ENCODE data around the gene USP28. TPM values are rescaled to one million over a fixed set of nuclear protein-coding genes. Genes with fewer than 3 reads are reported as not detected.
"Not testable (repeated sequence)": the region's sequence is repeated elsewhere in the genome, so short reads cannot be mapped to it uniquely, and the experiment has no call there.

The USP28 gene
- total RNA-seq, 2 experiments from 2014 or later, result 26.1 to 26.8 TPM

- Mint-ChIP-seq H3K4me1 (ENCODE audit: low read depth) (no peaks in the 10 kb centered on the region), H3K36me3 (ENCODE audit: low read depth) (no peaks in the 10 kb centered on the region), H3K27me3 (ENCODE audit: low read depth) (peaks cover 6% of the 10 kb centered on the region), H3K27ac (no peak overlapping the region), H3K9me3 (no peaks in the 10 kb centered on the region), H3K4me3 (no peak overlapping the region)
- DNase-seq, result no peak
- CTCF ChIA-PET, result no interaction called here
- intact Hi-C loops (cut with micrococcal nuclease), result no loop called here
Measured at GRCh38 chr11:113782134-113782533, 93.2 kb downstream of the USP28 start.

GRCh38 chr11:113781682-113782081 lies 93.7 kb downstream of the USP28 start:
- H3K27ac Mint-ChIP-seq, result no peak overlapping the region
- no peaks in the 10 kb centered on the region for H3K36me3 Mint-ChIP-seq (ENCODE audit: low read depth)
- CTCF ChIA-PET, result no interaction called here
- intact Hi-C loops (cut with micrococcal nuclease), result no loop called here
- H3K4me1 Mint-ChIP-seq (ENCODE audit: low read depth), result no peaks in the 10 kb centered on the region
- H3K9me3 Mint-ChIP-seq, result no peaks in the 10 kb centered on the region
- DNase-seq, result no peak
- peaks cover 4% of the 10 kb centered on the region for H3K27me3 Mint-ChIP-seq (ENCODE audit: low read depth)
- H3K4me3 Mint-ChIP-seq, result no peak overlapping the region

- H3K4me1 Mint-ChIP-seq (ENCODE audit: low read depth), result peaks cover under 1% of the 10 kb centered on the region
- H3K4me3 Mint-ChIP-seq, result no peak within 1 kb of the TSS
- intact Hi-C loops (cut with micrococcal nuclease), result loop anchor here (10.0 kb wide), 2 partner anchors 625 to 1695 kb away; partner anchors contain the start of genes C11orf71, RBM7, SDHD and TIMM8B
- no peak for DNase-seq
- CTCF ChIA-PET, result no interaction called here
- H3K27ac Mint-ChIP-seq, result no peak within 1 kb of the TSS
- H3K27me3 Mint-ChIP-seq (ENCODE audit: low read depth), result peaks cover 3% of the 10 kb centered on the region
- no peaks in the 10 kb centered on the region for H3K36me3 Mint-ChIP-seq (ENCODE audit: low read depth)
- no peaks in the 10 kb centered on the region for H3K9me3 Mint-ChIP-seq
Measured at GRCh38 chr11:113779496-113779895, 95.9 kb downstream of the USP28 start, which contains the start of gene CLDN25. TSS of gene CLDN25 (plus strand) at chr11:113779796. CDS start at chr11:113779796, 0 bp downstream.

- CTCF ChIA-PET, result no interaction called here
Measured at GRCh38 chr11:113778111-113778910, 97.1 kb downstream of the USP28 start.

GRCh38 chr11:113774174-113774503 lies 101.2 kb downstream of the USP28 start:
- Mint-ChIP-seq H3K4me3 (peak overlapping the region; percentile 100), H3K27ac (no peak overlapping the region), H3K27me3 (ENCODE audit: low read depth) (no peaks in the 10 kb centered on the region), H3K9me3 (no peaks in the 10 kb centered on the region), H3K4me1 (ENCODE audit: low read depth) (peaks cover 19% of the 10 kb centered on the region), H3K36me3 (ENCODE audit: low read depth) (peaks cover 11% of the 10 kb centered on the region)
- intact Hi-C loops (cut with micrococcal nuclease), result loop anchor here (5.0 to 10.0 kb wide), 4 partner anchors 403 to 1689 kb away; partner anchors contain the start of genes C11orf71, PTS, RBM7 and SDHD
- no peak for DNase-seq
- CTCF ChIA-PET, result interaction anchor here (0.8 to 1.6 kb wide), 3 partner anchors 10 to 38 kb away, joined by 3 to 4 read pairs (median 3); no protein-coding TSS in a partner anchor

More at GRCh38 chr11:113778111-113778910, 97.1 kb downstream of the USP28 start:
- Mint-ChIP-seq H3K27me3 (ENCODE audit: low read depth) (peaks cover 3% of the 10 kb centered on the region), H3K27ac (no peak overlapping the region), H3K36me3 (ENCODE audit: low read depth) (peaks cover 2% of the 10 kb centered on the region), H3K4me1 (ENCODE audit: low read depth) (peaks cover 4% of the 10 kb centered on the region), H3K9me3 (no peaks in the 10 kb centered on the region), H3K4me3 (no peak overlapping the region)
- DNase-seq, result no peak
- intact Hi-C loops (cut with micrococcal nuclease), result loop anchor here (10.0 kb wide), 2 partner anchors 626 to 1694 kb away; partner anchors contain the start of genes C11orf71, RBM7, SDHD and TIMM8B

GRCh38 chr11:113773416-113774173 lies 101.8 kb downstream of the USP28 start, which contains the start of gene ZW10:
TSS of gene ZW10 (minus strand) at chr11:113773692. CDS start at chr11:113773666, 26 bp downstream.
- no peaks in the 10 kb centered on the region for H3K9me3 Mint-ChIP-seq
- H3K36me3 Mint-ChIP-seq (ENCODE audit: low read depth), result peaks cover 13% of the 10 kb centered on the region
- intact Hi-C loops (cut with micrococcal nuclease), result loop anchor here (1.0 to 10.0 kb wide), 8 partner anchors 37 to 1689 kb away; partner anchors contain the start of genes C11orf71, PTS, RBM7 and SDHD
- CTCF ChIA-PET, result interaction anchor here (0.6 to 1.6 kb wide), 7 partner anchors 10 to 48 kb away, joined by 3 to 5 read pairs (median 3); no protein-coding TSS in a partner anchor
- peaks cover 19% of the 10 kb centered on the region for H3K4me1 Mint-ChIP-seq (ENCODE audit: low read depth)
- DNase-seq, result peak; percentile 94
- peak within 1 kb of the TSS; percentile 100 for H3K4me3 Mint-ChIP-seq
- H3K27me3 Mint-ChIP-seq (ENCODE audit: low read depth), result no peaks in the 10 kb centered on the region
- H3K27ac Mint-ChIP-seq, result peak within 1 kb of the TSS; percentile 96

- H3K36me3 Mint-ChIP-seq (ENCODE audit: low read depth), result peaks cover 16% of the 10 kb centered on the region
- intact Hi-C loops (cut with micrococcal nuclease), result loop anchor here (1.0 to 10.0 kb wide), 8 partner anchors 36 to 1688 kb away; partner anchors contain the start of genes C11orf71, PTS, RBM7 and SDHD
- H3K9me3 Mint-ChIP-seq, result no peaks in the 10 kb centered on the region
- CTCF ChIA-PET, result interaction anchor here (0.6 to 1.6 kb wide), 6 partner anchors 11 to 47 kb away, joined by 3 to 5 read pairs (median 4); no protein-coding TSS in a partner anchor
- peak overlapping the region; percentile 100 for H3K4me3 Mint-ChIP-seq
- no peak for DNase-seq
- H3K4me1 Mint-ChIP-seq (ENCODE audit: low read depth), result peaks cover 19% of the 10 kb centered on the region
- H3K27ac Mint-ChIP-seq, result peak overlapping the region; percentile 96
- H3K27me3 Mint-ChIP-seq (ENCODE audit: low read depth), result no peaks in the 10 kb centered on the region
Measured at GRCh38 chr11:113773092-113773415, 102.3 kb downstream of the USP28 start.

- CTCF ChIA-PET, result no interaction called here
- intact Hi-C loops (cut with micrococcal nuclease), result loop anchor here (2.0 to 10.0 kb wide), 5 partner anchors 35 to 1687 kb away; partner anchors contain the start of genes C11orf71, PTS, RBM7 and SDHD
- no peak for DNase-seq
- Mint-ChIP-seq H3K27me3 (ENCODE audit: low read depth) (no peaks in the 10 kb centered on the region), H3K27ac (no peak overlapping the region), H3K9me3 (no peaks in the 10 kb centered on the region), H3K4me1 (ENCODE audit: low read depth) (peaks cover 23% of the 10 kb centered on the region), H3K36me3 (ENCODE audit: low read depth) (peaks cover 25% of the 10 kb centered on the region), H3K4me3 (peak overlapping the region; percentile 100)
Measured at GRCh38 chr11:113771964-113772363, 103.4 kb downstream of the USP28 start.

- Mint-ChIP-seq H3K9me3 (peaks cover 2% of the 10 kb centered on the region), H3K4me1 (ENCODE audit: low read depth) (peaks cover 6% of the 10 kb centered on the region), H3K27me3 (ENCODE audit: low read depth) (no peaks in the 10 kb centered on the region), H3K36me3 (ENCODE audit: low read depth) (peaks cover 44% of the 10 kb centered on the region), H3K27ac (no peak overlapping the region), H3K4me3 (no peak overlapping the region)
- intact Hi-C loops (cut with micrococcal nuclease), result no loop called here
- CTCF ChIA-PET, result no interaction called here
- DNase-seq, result no peak
Measured at GRCh38 chr11:113764527-113765219, 110.7 kb downstream of the USP28 start.

- H3K27ac Mint-ChIP-seq; H3K9me3 Mint-ChIP-seq; H3K27me3 Mint-ChIP-seq (ENCODE audit: low read depth); CTCF ChIA-PET; DNase-seq; intact Hi-C loops (cut with micrococcal nuclease); H3K4me3 Mint-ChIP-seq; H3K4me1 Mint-ChIP-seq (ENCODE audit: low read depth): not testable (repeated sequence)
- peaks cover 46% of the 10 kb centered on the region for H3K36me3 Mint-ChIP-seq (ENCODE audit: low read depth)
Measured at GRCh38 chr11:113763040-113763439, 112.3 kb downstream of the USP28 start.

DNA sequence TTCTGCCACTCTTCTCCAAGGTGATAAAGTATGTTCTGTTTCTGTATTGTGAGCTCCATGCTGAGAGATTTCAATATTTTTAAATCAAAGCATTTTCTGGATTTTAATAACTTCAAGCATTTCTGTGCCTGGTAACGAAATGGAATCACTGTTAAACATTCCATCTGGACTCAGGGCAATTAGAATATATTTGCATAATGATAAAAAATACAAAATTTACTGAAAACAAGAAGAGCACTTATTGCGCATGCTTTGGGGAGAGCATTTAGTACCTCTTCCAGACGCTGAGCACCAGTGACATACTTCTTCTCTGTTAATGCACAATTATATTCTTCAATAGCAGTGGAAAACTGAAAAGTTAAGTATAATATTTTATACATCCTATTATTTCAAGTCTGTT lies 115.1 kb downstream of the USP28 start:
- Mint-ChIP-seq H3K4me3 (no peak overlapping the region), H3K36me3 (ENCODE audit: low read depth) (peaks cover 51% of the 10 kb centered on the region), H3K4me1 (ENCODE audit: low read depth) (no peaks in the 10 kb centered on the region), H3K27ac (no peak overlapping the region), H3K27me3 (ENCODE audit: low read depth) (no peaks in the 10 kb centered on the region), H3K9me3 (peaks cover 2% of the 10 kb centered on the region)
- DNase-seq, result no peak
- intact Hi-C loops (cut with micrococcal nuclease), result no loop called here
- CTCF ChIA-PET, result no interaction called here

DNA sequence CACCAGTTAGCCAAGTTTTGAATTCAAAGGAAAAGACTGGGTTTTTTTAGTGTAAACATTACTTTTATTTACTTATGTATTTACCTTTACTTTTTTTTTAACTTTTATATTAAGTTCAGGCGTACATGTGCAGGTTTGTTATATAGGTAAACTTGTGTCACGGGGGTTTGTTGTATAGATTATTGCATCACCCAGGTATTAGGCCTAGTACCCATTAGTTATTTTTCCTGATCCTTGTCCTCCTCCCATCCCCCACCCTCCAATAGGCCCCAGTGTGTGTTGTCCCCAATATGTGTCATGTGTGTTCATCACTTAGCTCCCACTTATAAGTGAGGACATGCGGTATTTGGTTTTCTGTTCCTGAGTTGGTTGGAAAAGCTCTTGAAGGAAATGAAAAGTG lies 122.4 kb downstream of the USP28 start:
- no peak overlapping the region for H3K27ac Mint-ChIP-seq
- intact Hi-C loops (cut with micrococcal nuclease), result no loop called here

More for the DNA sequence above, 122.4 kb downstream of the USP28 start:
- H3K9me3 Mint-ChIP-seq, result no peaks in the 10 kb centered on the region
- peaks cover 27% of the 10 kb centered on the region for H3K36me3 Mint-ChIP-seq (ENCODE audit: low read depth)
- H3K4me3 Mint-ChIP-seq, result no peak overlapping the region
- H3K27me3 Mint-ChIP-seq (ENCODE audit: low read depth), result no peaks in the 10 kb centered on the region
- H3K4me1 Mint-ChIP-seq (ENCODE audit: low read depth), result no peaks in the 10 kb centered on the region
- CTCF ChIA-PET, result no interaction called here
- DNase-seq, result no peak
